Measurements from ENCODE around the gene ADCY10.
"Not testable (repeated sequence)": the region's sequence is repeated elsewhere in the genome, so short reads cannot be mapped to it uniquely, and the experiment has no call there.

The ADCY10 gene, protein sequence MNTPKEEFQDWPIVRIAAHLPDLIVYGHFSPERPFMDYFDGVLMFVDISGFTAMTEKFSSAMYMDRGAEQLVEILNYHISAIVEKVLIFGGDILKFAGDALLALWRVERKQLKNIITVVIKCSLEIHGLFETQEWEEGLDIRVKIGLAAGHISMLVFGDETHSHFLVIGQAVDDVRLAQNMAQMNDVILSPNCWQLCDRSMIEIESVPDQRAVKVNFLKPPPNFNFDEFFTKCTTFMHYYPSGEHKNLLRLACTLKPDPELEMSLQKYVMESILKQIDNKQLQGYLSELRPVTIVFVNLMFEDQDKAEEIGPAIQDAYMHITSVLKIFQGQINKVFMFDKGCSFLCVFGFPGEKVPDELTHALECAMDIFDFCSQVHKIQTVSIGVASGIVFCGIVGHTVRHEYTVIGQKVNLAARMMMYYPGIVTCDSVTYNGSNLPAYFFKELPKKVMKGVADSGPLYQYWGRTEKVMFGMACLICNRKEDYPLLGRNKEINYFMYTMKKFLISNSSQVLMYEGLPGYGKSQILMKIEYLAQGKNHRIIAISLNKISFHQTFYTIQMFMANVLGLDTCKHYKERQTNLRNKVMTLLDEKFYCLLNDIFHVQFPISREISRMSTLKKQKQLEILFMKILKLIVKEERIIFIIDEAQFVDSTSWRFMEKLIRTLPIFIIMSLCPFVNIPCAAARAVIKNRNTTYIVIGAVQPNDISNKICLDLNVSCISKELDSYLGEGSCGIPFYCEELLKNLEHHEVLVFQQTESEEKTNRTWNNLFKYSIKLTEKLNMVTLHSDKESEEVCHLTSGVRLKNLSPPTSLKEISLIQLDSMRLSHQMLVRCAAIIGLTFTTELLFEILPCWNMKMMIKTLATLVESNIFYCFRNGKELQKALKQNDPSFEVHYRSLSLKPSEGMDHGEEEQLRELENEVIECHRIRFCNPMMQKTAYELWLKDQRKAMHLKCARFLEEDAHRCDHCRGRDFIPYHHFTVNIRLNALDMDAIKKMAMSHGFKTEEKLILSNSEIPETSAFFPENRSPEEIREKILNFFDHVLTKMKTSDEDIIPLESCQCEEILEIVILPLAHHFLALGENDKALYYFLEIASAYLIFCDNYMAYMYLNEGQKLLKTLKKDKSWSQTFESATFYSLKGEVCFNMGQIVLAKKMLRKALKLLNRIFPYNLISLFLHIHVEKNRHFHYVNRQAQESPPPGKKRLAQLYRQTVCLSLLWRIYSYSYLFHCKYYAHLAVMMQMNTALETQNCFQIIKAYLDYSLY (N-terminal part only)
- 0.31 to 1.1 reads per million in 2 donors for total RNA-seq

GRCh38 chr1:167913895-167914496 lies at the start of gene ADCY10:
ADCY10 (minus strand) TSS chr1:167914134; CDS start chr1:167905140, 8,994 bp downstream.
- no peak for DNase-seq

DNA sequence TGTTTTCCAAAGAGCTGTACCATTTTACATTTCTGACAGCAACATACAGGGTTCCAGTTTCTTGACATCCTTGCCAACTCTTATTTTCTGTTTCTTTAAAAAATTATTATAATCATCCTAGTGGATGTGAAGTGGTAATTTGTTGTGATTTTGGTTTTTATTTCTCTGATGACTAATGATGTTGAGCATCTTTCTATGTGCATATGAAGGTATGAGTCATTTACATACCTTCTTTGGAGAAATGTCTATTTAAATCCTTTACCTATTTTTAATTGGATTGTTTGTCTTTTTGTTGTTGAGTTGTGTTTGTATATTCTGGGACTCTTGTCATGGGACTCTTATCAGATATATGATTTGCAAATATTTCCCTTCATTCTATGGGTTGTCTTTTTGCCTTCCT lies 43.8 kb upstream of the ADCY10 start:
- DNase-seq, result no peak

GRCh38 chr1:167955915-167956314 lies 42.0 kb upstream of the ADCY10 start:
- DNase-seq, result no peak

DNA sequence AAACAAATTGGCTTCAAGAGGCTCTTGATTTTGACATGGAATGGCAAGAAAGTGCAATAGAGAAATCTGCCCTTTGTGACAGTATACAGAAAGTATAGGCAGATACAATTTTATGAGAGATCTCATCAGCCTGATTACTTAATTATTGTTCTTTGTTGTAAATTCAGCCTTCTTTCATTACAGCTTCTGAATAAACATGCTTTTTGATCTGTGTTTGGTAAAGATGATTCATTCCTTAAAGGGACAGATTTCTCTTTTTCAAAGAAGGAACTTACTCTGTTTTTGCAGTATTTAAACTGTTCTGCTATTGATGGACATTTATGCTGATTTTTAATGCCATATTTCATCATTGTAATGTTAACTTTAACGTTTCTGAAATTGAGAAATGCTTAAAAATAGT lies 36.6 kb upstream of the ADCY10 start:
- no peak for DNase-seq

DNA sequence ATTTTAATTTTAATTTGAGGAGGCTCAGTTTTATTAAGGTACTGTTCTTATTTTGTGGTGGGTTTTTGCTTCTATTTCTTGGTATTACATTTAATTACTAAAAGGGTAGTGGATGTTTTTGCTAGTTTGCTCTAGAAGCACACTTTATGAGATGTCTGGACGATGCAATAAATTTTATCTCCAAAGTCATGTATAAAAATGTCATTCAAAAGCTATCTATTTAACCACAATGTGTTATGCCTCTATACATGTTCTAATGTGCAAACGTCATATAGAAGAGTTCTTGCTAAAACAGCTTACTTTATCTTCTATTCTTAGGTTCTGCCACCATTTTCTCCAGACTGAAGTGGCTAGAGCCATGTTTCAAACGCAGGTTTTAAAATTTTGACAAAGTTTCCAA lies 35.9 kb upstream of the ADCY10 start:
- no peak for DNase-seq

DNA sequence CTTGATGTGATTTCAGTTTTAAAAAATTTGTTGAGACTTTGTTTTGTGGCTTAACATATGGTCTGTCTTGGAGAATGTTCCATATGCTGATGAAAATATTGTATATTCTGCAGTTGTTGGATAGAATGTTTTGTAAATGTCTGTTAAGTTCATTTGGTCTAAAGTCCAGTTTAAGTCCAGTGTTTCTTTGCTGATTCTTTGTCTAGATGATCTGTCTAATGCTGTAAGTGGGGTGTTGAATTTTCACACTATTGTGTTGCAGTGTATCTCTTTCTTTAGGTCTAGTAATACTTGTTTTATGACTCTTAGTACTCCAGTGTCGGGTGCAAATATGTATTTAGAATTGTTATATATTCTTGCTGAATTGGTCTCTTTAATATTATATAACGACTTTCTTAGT lies 33.8 kb upstream of the ADCY10 start:
- DNase-seq, result no peak

DNA sequence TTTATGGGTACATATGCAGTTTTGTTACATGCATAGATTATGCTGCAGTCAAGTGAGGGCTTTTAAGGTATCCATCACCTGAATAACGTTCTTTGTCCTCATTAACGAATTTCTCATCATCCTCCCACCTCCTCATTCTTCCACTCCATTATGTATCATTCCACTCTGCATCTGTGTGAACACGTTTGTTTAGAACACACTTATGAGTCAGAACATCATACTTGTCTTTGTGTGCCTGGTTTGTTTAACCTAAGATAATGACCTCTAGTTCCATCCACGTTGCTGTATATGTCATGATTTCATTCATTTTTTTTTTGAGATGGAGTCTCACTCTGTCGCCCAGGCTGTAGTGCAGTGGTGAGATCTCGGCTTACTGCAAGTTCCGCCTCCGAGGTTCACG lies 29.6 kb upstream of the ADCY10 start:
- no peak for DNase-seq

DNA sequence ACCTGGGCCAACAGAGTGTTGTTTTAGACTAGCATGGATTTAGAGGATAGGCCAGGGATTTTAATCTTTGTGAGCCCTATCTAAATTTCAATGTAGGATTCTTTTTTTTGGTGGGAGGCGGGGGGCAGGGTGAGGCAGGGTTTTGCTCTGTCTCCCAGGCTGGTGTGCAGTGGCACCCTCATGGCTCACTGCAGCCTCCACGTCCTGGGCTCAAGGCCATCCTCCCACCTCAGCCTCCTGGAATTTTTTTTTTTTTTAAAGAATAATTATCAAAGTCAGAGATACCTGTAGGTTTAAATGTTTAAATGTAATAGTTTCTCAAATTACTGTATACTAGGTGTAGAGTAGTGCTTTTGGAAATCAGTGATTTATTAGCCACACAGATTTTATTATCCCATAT lies 26.3 kb upstream of the ADCY10 start:
- no peak for DNase-seq

GRCh38 chr1:167938080-167938636 lies 24.2 kb upstream of the ADCY10 start:
- peak in 1 of 5 experiments; percentile 17 for DNase-seq

DNA sequence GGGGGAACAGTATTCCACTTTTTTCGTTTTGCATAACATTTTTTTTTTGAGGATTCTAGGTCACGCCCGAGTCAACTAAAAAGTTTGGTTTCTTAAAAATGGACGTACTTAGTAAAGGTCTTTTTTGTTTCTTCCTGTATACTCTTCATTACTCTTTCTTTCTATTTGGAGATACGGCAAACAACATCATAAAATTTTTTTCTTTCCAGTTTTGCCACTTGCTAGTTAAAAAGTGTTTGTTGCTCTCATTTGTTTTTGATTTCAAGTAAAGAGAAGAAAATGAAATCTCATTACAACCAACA lies 23.7 kb upstream of the ADCY10 start:
- no peak for DNase-seq

GRCh38 chr1:167936930-167937708 lies 23.2 kb upstream of the ADCY10 start, which contains the start of gene MPC2:
MPC2 (minus strand) TSS chr1:167937072; CDS start chr1:167935841, 1,231 bp downstream.
- peak; percentile 43 to 68 (median 60) for DNase-seq

DNA sequence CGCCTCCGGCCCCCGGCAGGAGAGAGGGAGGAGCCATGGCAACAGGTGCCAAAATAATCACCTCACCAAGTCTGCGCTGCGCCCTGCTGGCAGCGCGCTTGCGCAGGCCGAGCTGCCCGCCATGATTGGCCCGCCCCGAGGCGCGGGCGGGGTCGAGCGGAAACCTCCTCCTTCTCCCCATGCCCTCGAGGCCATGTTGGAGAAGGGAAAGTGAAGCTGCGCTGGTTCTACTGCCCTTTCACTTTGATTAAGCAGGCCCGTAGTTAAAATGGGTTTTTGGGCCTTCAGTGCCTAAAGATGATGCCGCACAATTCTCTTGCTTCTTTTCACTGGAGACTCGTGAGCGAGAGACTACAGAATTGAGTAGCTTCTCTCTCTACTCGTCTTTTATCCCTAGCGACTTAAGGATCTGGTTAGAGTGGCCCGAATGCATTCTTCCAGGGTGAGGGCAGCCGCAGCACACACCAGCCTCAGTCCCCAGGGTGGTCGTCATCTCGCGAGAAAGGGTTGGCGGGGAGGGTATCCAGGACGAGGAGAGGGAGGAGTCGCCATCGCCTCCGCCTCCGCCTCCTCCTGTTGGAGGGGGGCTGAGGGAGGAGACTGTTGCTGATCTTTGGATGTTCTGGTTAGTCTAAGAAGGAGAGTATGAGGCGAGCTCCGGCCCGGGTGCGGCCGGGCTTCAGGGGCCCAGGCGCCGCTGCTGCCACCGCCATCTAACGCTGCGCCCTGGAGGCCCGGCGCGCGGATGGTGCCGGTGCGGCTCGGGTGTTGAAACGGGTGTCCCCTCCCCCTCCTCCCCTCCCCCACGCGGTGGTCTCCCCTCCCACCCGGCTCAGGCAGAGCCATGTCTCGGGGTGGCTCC lies 22.4 kb upstream of the ADCY10 start, which contains the start of gene DCAF6:
DCAF6 (plus strand) TSS at position 616 of the 862 bp plus-strand sequence; CDS start at position 845, 229 bp downstream.
- peak; percentile 92 to 99 (median 96) for DNase-seq

DNA sequence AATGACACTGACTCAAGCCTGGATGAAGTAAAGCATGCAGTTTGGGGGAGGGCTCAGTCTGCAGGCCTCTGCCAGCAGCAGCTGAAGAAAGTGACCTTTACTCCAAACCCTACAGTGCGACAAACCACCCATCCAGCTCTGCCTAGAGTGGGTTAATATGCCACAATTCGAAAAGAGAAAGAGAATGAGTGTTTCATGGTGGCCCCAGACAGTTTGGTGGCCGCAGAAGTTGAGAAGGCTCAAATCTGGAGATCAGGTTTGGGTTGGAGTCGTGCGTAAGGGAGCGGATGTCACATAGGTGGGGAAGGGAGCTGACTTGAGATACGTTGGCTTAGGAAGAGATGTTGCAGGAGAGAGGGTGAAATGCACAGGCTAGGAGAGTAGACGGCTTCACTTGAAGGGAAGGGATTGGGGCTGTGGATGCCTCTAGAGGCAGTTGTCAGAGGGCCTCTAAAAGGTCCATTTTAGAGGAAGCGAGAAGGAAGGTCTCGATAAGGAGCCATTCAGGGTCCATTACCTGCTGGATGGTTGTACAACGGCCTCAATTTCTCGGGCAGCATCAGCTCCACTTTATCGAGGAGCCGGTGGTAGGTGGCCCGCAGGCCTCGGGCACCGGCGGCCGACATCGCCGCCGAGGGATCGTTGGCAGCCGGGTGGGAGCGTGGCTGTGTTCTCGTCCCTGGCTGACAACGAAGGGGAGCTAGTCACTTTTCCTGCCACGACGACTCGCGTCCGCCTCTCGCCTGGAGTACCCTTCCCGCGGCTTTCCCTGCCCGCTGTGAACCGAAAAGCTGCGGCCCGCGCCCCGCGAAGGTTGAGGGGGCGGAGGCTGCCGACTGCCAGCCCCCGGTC lies 21.5 kb upstream of the ADCY10 start:
- peak in 4 of 5 experiments; percentile 8 to 78 (median 18) for DNase-seq

- peak in 1 of 5 experiments; percentile 30 for DNase-seq
Observed at GRCh38 chr1:167934426-167935215, 20.7 kb upstream of the ADCY10 start.

DNA sequence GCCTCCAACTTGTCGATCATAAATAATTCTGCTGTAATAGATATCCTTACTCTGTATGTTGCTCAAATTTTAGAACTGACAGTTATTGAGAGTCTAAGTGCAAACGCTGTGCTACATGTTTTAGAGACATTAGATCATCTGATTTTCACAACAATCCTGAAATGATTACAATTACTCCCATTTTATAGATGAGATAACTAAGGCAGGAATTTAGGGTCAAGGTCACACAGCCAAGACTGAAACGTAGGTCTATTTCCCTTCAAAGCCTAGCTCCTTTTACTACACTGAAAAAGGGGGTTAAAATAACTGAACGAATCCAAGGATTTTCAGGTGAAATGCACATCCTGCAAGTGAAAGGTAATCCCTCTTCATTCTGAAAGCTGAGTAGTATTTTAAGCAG lies 19.9 kb upstream of the ADCY10 start:
- no peak for DNase-seq

DNA sequence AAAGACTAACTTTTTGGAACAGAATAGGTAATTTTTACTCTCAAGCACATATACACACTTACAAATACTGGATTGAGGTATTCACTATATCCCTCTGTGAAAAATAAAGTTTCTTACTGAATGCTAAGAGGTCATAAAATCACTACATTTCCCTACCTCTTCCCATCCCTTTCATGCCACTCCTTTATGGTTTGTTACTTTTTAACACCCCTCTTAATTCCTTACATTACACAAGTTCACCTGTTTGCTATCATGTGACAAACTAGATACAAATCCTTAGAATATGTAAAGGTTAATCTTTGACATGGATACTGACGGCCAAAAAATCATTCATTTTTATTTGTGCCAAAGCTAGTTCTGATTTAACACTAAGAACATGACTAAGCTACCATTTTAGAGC lies 15.8 kb upstream of the ADCY10 start:
- no peak for DNase-seq

GRCh38 chr1:167928919-167929318 lies 15.0 kb upstream of the ADCY10 start:
- not testable (repeated sequence) for DNase-seq

DNA sequence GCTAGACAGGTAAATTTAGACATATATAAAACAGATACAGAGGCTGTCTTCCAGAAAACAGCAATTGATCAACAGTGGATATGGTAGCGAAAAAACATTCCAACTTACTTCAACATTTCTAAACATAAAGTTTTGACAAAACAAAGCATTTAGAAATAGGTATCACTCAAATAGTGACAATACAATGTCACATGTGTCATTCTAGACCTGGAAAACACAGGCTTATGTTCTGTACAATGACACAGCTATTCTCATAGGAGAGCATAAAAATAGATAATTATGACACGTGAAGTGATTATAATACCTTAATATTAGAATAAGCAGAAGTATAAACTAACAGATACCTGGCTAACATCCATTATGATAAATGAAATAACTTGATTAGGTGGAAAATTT lies 14.5 kb upstream of the ADCY10 start:
- no peak for DNase-seq
